ENCODE data around the gene IFITM1. TPM values are rescaled to one million over a fixed set of nuclear protein-coding genes. Genes with fewer than 3 reads are reported as not detected.

IFITM1 gene
- total RNA-seq, 4 donors from 2014 or later, result 29.9 to 138 (median 112) TPM

DNA sequence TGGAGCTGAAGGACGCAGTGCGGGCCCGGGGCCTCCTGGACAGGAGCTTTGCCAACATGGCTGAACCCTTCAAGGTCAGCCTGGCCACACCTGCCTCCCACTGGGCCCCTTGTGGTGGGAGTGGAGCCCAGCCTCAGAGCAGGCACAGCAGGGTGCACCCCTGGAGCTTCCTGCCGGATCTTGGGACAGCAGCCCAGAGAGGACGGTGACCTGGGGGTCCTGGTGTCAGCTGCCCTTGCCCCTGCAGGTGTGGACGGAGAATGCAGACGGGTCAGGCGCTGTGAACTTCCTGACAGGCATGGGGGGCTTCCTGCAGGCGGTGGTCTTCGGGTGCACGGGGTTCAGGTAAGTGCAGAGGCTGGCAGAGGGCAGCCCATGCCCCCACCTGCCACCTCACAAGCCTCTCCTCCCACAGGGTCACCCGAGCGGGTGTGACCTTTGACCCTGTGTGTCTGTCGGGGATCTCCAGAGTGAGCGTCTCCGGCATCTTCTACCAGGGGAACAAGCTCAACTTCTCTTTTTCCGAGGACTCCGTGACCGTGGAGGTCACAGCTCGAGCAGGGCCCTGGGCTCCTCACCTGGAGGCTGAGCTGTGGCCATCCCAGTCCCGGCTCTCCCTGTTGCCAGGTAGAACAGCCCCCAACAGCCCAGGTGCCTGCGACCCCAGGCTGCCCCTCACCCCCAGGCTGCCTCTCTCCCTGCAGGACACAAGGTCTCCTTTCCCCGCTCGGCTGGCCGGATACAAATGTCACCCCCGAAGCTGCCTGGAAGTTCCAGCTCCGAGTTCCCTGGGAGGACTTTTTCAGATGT is 19.8 kb upstream of the IFITM1 start:
- Histone ChIP-seq H3K4me3 (no peak overlapping the region), H3K9me3 (no peaks in the 10 kb centered on the region), H3K36me3 (peaks cover 0 to 35% of the 10 kb centered on the region in 2 donors), H3K27me3 (peaks cover 36% of the 10 kb centered on the region), H3K27ac (no peak overlapping the region), H3K4me1 (peaks cover 0 to 24% (median 11%) of the 10 kb centered on the region in 3 donors)
- no peak for ATAC-seq
- WGBS, 2 donors (ENCODE audit: low coverage in 1 of 2), result 60% methylated on average over 2 of the region's 27 CpGs; no CpG with 5 or more reads in 1 of the 2 donors
- TF ChIP-seq POLR2A (IDR thresholded peaks at IDR 0.05) (no peak), EP300 (IDR thresholded peaks at IDR 0.05) (no peak), POLR2AphosphoS5 (IDR thresholded peaks at IDR 0.05) (no peak)
- TF ChIP-seq, protein P1, sequence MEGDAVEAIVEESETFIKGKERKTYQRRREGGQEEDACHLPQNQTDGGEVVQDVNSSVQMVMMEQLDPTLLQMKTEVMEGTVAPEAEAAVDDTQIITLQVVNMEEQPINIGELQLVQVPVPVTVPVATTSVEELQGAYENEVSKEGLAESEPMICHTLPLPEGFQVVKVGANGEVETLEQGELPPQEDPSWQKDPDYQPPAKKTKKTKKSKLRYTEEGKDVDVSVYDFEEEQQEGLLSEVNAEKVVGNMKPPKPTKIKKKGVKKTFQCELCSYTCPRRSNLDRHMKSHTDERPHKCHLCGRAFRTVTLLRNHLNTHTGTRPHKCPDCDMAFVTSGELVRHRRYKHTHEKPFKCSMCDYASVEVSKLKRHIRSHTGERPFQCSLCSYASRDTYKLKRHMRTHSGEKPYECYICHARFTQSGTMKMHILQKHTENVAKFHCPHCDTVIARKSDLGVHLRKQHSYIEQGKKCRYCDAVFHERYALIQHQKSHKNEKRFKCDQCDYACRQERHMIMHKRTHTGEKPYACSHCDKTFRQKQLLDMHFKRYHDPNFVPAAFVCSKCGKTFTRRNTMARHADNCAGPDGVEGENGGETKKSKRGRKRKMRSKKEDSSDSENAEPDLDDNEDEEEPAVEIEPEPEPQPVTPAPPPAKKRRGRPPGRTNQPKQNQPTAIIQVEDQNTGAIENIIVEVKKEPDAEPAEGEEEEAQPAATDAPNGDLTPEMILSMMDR (IDR thresholded peaks at IDR 0.05), result no peak

DNA sequence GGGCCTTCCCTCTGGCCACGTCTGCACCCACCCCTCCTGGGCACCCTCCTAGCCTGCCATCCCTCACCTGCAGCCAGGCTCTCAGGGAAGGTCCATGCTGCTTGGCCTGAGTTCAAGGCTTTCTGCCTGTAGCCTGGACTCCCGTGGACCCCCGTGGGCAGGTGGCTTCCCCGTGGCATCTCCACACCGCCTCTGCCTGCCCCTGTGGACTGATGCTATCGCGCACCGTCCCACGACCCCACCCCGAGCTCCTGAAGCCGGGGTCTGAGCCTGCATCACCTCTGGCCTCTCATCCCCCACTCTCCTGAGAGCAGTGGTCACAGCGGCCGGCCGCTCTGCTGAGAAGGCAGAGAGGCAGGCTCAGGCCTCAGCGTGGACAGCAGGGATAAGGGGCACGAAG is 19.1 kb upstream of the IFITM1 start:
- H3K36me3 ChIP-seq, result peaks cover 0 to 35% of the 10 kb centered on the region in 2 donors
- 67% methylated on average over 1 of the region's 16 CpGs; no CpG with 5 or more reads in 1 of the 2 donors for WGBS, 2 donors (ENCODE audit: low coverage in 1 of 2)
- no peak for TF ChIP-seq EP300 (IDR thresholded peaks at IDR 0.05)
- H3K27ac ChIP-seq, result no peak overlapping the region
- ATAC-seq, result no peak
- peaks cover 43% of the 10 kb centered on the region for H3K27me3 ChIP-seq
- H3K4me3 ChIP-seq, result no peak overlapping the region
- H3K4me1 ChIP-seq, result peaks cover 0 to 17% (median 6%) of the 10 kb centered on the region in 3 donors
- H3K9me3 ChIP-seq, result no peaks in the 10 kb centered on the region

DNA sequence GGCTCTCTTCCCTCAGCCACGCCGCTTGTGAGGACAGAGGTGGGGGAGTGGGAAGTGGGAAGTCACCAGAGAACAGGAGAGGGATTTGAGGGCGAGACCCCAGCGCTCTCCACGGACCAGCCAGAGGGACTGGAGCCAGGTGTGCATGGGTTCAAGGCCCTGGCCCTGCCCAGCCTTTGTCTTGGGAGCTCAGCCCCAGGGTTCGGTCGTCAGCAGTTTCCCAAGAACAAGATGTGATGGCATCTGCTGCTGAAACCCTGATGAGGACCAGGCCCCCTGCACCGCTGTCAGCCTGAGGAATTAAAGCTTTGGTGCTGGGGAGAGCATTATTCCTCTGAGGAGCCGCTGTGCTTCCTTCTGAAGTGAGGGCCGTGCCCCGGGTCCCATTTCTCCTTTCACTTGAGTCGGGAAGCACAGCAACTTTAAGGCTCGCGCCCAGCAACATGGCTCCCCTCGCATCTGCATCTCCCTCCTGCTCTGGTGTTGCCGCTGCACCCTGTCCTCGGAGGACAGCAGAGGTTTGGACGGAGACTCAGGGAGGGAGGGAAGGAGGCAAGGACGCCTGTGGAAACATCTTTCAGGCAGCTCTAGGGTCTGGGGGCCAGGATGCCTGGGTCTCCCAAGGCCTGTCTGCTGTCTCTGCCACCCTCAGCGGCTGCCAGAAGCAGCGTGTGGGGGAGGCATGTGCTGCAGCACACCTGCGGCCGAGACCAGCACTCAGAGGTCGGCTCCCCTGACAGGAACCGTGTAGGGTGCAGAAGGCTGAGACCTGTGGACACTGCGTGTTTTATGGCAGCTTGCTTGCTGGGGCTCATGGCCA is 18.3 kb upstream of the IFITM1 start:
- no peak for TF ChIP-seq POLR2A (IDR thresholded peaks at IDR 0.05)
- TF ChIP-seq EP300 (IDR thresholded peaks at IDR 0.05), result no peak
- no peak for TF ChIP-seq POLR2AphosphoS5 (IDR thresholded peaks at IDR 0.05)
- TF ChIP-seq, protein P1 (IDR thresholded peaks at IDR 0.05), result no peak

DNA sequence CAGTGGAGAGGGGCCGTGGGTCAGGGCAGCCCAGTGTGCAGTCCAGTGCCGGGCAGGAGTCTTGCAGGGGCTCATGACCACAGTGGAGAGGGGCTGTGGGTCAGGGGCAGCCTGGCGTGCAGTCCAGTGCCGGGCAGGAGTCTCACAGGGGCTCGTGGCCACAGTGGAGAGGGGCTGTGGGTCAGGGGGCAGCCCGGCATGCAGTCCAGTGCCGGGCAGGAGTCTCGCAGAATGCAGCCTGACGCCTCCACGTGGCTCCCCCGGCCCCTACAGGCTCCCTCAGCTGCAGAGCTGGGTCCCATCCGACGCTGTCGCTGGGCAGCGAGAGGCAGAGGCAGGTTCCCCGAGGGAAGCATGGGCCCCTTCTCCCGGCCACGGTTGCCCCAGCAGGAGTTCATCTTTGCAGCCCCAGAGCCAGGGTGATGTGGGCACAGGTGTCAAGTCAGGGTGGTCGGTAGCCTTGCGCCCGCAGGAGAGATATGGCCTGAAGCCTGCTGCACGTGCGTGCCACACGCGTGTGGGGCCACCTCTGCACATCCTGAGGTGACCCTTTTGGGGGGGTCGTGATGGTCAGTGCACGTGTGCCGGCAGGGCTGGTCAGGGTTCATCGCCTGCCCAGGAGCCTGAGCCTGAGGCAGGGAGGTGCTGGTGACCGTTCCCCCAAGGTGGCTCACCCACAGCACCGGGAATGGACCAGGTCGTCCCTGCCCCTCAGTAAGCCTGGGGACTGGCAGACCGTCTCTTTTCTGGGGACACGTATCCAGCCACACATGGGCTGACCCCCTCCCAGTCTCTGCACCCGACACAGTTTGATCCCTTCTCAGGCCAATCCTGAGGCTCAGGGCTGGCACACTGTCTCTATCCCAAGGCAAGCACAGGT is 17.4 kb upstream of the IFITM1 start:
- Histone ChIP-seq H3K27ac (no peak overlapping the region), H3K4me1 (peaks cover 0 to 15% (median 4%) of the 10 kb centered on the region in 3 donors), H3K4me3 (no peak overlapping the region), H3K27me3 (peaks cover 59% of the 10 kb centered on the region), H3K9me3 (no peaks in the 10 kb centered on the region), H3K36me3 (peaks cover 0 to 35% of the 10 kb centered on the region in 2 donors)
- 40 to 80% methylated on average over 1 to 3 of the region's 35 CpGs for WGBS, 2 donors (ENCODE audit: low coverage in 1 of 2)
- no peak for ATAC-seq
- TF ChIP-seq EP300 (IDR thresholded peaks at IDR 0.05) (no peak), POLR2AphosphoS5 (IDR thresholded peaks at IDR 0.05) (no peak), POLR2A (IDR thresholded peaks at IDR 0.05) (no peak)
- TF ChIP-seq, protein P1 (IDR thresholded peaks at IDR 0.05), result no peak

More for the DNA sequence above, 18.3 kb upstream of the IFITM1 start:
- peaks cover 51% of the 10 kb centered on the region for H3K27me3 ChIP-seq
- H3K36me3 ChIP-seq, result peaks cover 0 to 35% of the 10 kb centered on the region in 2 donors
- H3K9me3 ChIP-seq, result no peaks in the 10 kb centered on the region
- H3K27ac ChIP-seq, result no peak overlapping the region
- H3K4me1 ChIP-seq, result peaks cover 0 to 15% (median 4%) of the 10 kb centered on the region in 3 donors
- 47% methylated on average over 3 of the region's 26 CpGs; no CpG with 5 or more reads in 1 of the 2 donors for WGBS, 2 donors (ENCODE audit: low coverage in 1 of 2)
- ATAC-seq, result no peak
- no peak overlapping the region for H3K4me3 ChIP-seq
